Parathyroid adenoma (tissue), 2 donors: Measurements from ENCODE around the gene SLC16A1.

Source experiments
- H2AFZ ChIP-seq: fragments of 300-600 bp; sonication (generic); one replicate; pipeline ENCODE4 v1.7.0; 2017; ENCODE audit warnings: antibody characterized with exemption, mild to moderate bottlenecking
- H3K27ac ChIP-seq: fragments of 300-600 bp; sonication (generic); one replicate; pipeline ENCODE4 v1.7.0; 2017
- H3K27me3 ChIP-seq: fragments of 300-600 bp; sonication (generic); one replicate; pipeline ENCODE4 v1.7.0; 2017; ENCODE audit warnings: low read length; ENCODE audit not compliant: control insufficient read depth, insufficient read depth
- H3K36me3 ChIP-seq: fragments of 300-600 bp; sonication (generic); one replicate; pipeline ENCODE4 v1.7.0; 2017; ENCODE audit warnings: low read length; ENCODE audit not compliant: control insufficient read depth, insufficient read depth
- H3K4me1 ChIP-seq: fragments of 300-600 bp; sonication (generic); one replicate; pipeline ENCODE4 v1.7.0; 2017; ENCODE audit warnings: control low read depth
- H3K4me2 ChIP-seq: fragments of 300-600 bp; sonication (generic); one replicate; pipeline ENCODE4 v1.7.0; 2017; ENCODE audit warnings: low read length
- H3K4me3 ChIP-seq: fragments of 300-600 bp; sonication (generic); one replicate; pipeline ENCODE4 v1.7.0; 2017; ENCODE audit warnings: low read depth, low read length
- H3K79me2 ChIP-seq: fragments of 300-600 bp; sonication (generic); one replicate; pipeline ENCODE4 v1.7.0; 2017; ENCODE audit warnings: control low read depth
- H3K9ac ChIP-seq: fragments of 300-600 bp; sonication (generic); one replicate; pipeline ENCODE4 v1.7.0; 2017; ENCODE audit warnings: mild to moderate bottlenecking
- H3K9me3 ChIP-seq: fragments of 300-600 bp; sonication (generic); one replicate; pipeline ENCODE4 v1.7.0; 2017; ENCODE audit warnings: low read length; ENCODE audit not compliant: control insufficient read depth
- CTCF ChIP-seq: fragments of 300-600 bp; sonication (generic); IDR thresholded peaks from one replicate; pipeline ENCODE4 v1.7.0; 2017; ENCODE audit warnings: antibody characterized with exemption, mild to moderate bottlenecking
- donor health status: primary hyperparathyroidism.

The SLC16A1 gene

GRCh38 chr1:112911506-112912220, 44.3 kb downstream of the SLC16A1 start:
- no peaks in the 10 kb centered on the region for H3K4me1 ChIP-seq
- H3K4me3 ChIP-seq = no peak overlapping the region
- no peak overlapping the region for H3K9ac ChIP-seq
- H3K27ac ChIP-seq = no peak overlapping the region
- H3K36me3 ChIP-seq = no peaks in the 10 kb centered on the region
- H3K27me3 ChIP-seq = no peaks in the 10 kb centered on the region
- H2AFZ ChIP-seq = no peak overlapping the region
- no peak for TF ChIP-seq CTCF
- no peaks in the 10 kb centered on the region for H3K79me2 ChIP-seq
- H3K4me2 ChIP-seq = no peak overlapping the region
- H3K9me3 ChIP-seq = no peaks in the 10 kb centered on the region

- no peak overlapping the region for H3K9ac ChIP-seq
- H3K4me1 ChIP-seq = no peaks in the 10 kb centered on the region
- no peaks in the 10 kb centered on the region for H3K27me3 ChIP-seq
- no peaks in the 10 kb centered on the region for H3K9me3 ChIP-seq
- H3K27ac ChIP-seq = no peak overlapping the region
- no peak for TF ChIP-seq CTCF
- no peaks in the 10 kb centered on the region for H3K36me3 ChIP-seq
- no peak overlapping the region for H2AFZ ChIP-seq
- no peak overlapping the region for H3K4me3 ChIP-seq
- H3K4me2 ChIP-seq = no peak overlapping the region
- H3K79me2 ChIP-seq = no peaks in the 10 kb centered on the region
These were observed 46.1 kb downstream of the SLC16A1 start for GRCh38 chr1:112909847-112910246.

GRCh38 chr1:112906150-112906698, 49.8 kb downstream of the SLC16A1 start:
- Histone ChIP-seq H3K27me3 (no peaks in the 10 kb centered on the region), H3K4me1 (no peaks in the 10 kb centered on the region), H3K4me3 (no peak overlapping the region), H3K79me2 (no peaks in the 10 kb centered on the region), H3K27ac (no peak overlapping the region), H2AFZ (no peak overlapping the region), H3K4me2 (no peak overlapping the region), H3K36me3 (no peaks in the 10 kb centered on the region), H3K9me3 (no peaks in the 10 kb centered on the region), H3K9ac (no peak overlapping the region)
- no peak for TF ChIP-seq CTCF

GRCh38 chr1:112905395-112906149, 50.4 kb downstream of the SLC16A1 start:
- no peak overlapping the region for H3K4me3 ChIP-seq
- TF ChIP-seq CTCF = no peak
- H3K9me3 ChIP-seq = no peaks in the 10 kb centered on the region
- no peaks in the 10 kb centered on the region for H3K36me3 ChIP-seq
- no peak overlapping the region for H3K4me2 ChIP-seq
- H3K4me1 ChIP-seq = no peaks in the 10 kb centered on the region
- H3K79me2 ChIP-seq = no peaks in the 10 kb centered on the region
- H2AFZ ChIP-seq = no peak overlapping the region
- no peak overlapping the region for H3K9ac ChIP-seq
- H3K27me3 ChIP-seq = no peaks in the 10 kb centered on the region
- no peak overlapping the region for H3K27ac ChIP-seq
